ENCODE measurements around the gene S100A7.
A peak's percentile ranks its signal among the peaks of the same experiment; 100 is the strongest.

S100A7 gene

DNA sequence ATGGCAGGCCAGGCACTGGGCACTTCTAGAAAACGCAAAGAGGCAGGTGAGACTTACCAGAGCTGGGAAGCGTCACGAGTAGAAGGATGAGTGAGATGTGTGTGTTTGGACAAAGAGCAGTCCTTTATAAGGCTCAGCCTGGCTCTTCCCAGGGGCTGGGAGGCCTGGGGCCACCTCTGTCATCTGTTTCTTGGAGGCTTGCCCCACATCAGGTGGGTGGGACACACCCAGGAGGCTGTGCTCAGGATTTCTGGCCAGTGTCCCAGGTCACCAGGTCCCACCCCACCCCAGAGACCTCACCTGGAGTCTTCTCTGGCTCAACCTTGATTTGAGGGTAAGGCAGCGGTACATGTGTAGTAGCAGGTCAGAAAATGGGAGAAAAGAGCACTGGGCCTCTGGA lies at the start of gene S100A7:
TSS of gene S100A7 (minus strand) at position 101 of the 400 bp plus-strand sequence. CDS start 1,638 bp downstream, outside the sequence.
- no peak for DNase-seq (ENCODE audit: low spot score)

DNA sequence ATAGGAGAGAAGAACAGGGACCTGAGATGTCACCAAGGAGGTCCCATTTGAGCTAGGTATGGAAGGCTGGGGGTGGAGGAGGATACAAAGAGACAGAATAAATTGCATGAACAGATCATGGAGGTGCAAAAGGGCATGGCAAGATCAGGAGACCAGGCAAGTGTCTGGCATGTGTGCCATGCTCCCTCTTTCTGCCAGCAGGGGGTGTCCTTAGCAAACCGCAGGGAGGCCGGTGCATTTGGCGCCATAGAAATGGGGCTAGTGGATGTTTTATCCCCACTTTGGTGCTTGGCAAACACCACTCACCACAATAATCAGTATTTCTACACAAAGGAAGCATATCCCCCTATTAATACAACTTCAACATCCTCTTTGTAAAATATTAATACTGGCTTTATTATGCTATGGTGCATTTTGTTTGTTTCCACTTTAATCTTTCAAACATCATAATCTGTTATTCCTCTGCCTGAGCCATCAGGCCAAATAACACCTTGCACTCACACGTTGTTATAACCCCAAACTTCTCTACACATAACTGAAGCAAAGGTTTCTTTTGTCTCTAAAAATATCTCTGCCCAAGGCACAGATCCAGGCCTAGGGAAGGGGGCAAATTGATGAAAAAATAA lies 49.4 kb upstream of the S100A7 start:
- DNase-seq (ENCODE audit: low spot score), result peak; percentile 60

DNA sequence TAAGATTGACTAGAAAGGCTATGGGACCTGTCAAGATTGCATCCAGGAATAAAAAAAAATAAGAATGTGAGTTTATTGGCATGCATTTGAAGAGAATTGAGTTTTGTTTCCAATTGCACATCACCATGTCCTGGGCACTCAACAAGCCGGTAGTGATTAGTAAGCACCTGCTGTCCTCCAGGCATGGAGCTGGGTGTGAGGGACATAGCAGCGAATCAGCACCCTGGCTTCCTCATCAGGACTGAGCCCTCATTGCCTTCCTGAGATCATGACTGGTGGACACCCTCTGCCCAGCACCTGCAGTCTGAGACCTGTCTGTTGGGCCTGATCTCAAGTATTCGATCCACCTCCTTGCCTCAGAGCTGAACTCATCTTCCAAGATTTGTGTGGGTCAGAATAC lies 48.6 kb upstream of the S100A7 start:
- no peak for DNase-seq (ENCODE audit: low spot score)

DNA sequence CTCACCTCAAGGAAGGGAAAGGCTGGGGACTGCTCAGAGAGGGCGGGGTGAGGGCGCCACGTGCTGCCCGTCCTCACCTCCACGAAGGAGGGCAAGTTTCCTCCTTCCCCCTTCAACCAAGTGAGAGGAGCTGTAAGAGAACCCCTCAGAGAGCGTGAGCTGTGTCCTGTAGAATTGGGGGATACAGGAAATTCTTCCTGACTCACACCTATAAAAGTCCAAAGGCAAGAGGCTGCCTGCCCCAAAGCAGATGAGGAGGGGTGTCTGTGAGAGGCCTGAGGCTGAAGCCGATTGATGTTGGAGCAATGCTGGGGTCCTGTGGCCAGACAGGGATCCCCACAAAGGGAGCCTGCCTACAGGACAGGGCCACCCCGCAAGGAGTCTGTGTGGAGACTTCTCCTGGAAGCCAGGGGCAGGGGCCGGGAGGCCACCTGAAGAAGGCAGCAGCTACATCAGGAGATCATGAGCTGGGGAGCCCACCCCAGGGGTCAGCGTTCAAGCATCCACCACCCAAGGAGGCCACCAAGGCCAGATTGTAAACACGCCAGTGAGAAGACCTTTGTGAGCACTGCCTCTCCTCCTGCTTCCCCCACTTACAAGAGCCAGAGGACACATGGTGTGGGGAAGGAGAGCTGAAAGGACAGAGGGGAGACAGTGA lies 47.6 kb upstream of the S100A7 start:
- no peak for DNase-seq (ENCODE audit: low spot score)

DNA sequence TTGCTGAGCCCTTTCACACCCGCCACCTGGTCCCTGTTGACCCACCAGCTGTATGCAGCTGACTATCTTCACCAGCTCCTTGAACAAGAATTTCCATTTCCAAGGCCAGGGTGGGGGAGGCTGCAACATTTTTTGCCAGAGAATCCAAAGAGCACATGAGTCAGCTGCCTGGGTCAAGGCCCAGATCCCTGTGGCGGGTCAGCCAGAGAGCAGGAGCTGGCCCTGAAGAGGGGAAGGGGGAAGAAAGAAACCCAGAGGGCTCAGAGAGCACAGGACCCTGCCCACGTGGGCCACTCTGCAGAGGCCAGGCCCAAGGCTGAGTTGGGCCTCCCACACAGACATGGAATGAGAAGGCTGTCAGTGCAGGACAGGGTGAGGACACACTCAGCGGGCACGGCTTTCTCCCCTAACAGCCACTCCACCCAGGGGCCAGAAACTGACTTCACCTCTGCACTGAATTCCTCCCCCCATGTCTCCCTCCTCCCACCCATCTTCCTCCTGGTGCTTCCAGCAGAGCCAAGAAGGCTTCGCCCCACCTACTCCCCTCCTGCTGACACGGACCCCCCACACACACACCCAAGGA lies 46.5 kb upstream of the S100A7 start:
- DNase-seq (ENCODE audit: low spot score), result no peak

DNA sequence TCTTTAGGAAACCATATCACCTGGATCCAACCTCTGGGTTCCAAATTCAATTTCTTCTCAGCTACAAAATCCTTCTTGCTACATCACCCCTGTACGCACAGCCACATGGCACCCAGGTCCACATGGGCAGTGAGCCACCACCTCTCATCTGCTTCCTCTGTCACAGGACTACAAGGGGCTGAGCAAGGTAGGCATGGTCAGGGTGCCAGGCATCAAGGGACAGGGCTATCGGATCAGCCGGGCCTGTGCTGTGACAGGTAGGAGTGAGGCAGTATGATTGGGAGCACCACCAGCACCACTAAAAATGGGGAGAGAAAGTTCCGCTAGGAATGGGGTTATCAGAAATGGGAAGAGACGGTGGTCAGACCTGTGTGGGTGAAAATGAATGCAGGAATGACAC lies 45.9 kb upstream of the S100A7 start:
- DNase-seq (ENCODE audit: low spot score), result no peak

DNA sequence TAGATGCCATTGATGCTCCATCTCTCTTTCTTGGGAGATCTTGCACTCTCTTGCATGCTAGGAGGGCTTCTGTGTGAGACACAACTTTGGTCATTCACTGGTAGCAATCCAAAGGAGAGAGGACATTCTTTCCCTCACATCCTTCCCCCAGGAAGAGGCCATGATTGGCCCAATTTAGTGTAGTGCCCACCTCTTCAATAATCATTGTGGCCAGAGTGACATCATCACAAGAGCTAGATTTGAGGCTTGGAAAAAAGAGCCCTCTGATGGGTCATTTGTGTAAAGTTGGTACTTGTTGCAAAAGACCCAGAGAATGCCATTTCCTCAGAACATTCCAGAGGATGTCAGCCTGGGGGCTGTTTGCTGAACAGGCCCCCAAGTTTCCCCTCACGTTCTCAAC lies 45.1 kb upstream of the S100A7 start:
- DNase-seq (ENCODE audit: low spot score), result no peak

DNA sequence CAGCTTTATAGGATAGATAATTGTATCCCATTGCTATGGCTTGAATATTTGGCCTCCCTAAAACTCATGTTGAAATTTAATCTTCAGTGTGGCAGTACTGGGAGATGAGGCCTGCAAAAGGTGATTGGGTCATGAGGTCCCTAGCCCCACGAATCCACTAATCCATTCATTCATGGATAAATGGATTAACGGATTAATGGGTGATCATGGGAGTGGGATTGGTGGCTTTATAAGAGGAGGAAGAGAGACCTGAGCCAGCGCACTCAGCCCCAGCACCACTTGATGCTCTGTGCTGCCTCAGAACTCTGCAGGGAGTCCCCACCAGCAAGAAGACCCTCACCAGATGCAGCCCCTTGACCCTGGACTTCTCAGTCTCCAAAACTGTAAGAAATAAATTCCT lies 43.3 kb upstream of the S100A7 start:
- DNase-seq (ENCODE audit: low spot score), result no peak

DNA sequence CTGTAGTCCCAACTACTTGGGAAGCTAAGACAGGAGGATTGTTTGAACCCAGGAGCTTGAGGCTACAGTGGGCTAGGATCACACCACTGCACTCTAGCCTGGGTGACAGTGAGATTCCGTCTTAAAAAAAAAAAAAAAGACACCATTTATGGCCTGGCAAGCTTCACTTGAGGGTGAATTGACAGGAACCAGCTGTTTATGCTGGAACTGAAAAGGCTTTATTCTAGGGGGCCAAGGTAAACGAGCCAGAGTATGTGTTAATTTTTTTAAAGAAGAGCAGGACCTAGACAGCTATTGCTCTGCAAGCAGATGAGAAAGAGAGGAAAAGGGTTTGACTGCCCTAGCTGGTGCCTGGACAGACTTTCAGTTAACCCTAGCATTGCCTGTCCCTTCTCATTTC lies 38.3 kb upstream of the S100A7 start:
- no peak for DNase-seq (ENCODE audit: low spot score)

DNA sequence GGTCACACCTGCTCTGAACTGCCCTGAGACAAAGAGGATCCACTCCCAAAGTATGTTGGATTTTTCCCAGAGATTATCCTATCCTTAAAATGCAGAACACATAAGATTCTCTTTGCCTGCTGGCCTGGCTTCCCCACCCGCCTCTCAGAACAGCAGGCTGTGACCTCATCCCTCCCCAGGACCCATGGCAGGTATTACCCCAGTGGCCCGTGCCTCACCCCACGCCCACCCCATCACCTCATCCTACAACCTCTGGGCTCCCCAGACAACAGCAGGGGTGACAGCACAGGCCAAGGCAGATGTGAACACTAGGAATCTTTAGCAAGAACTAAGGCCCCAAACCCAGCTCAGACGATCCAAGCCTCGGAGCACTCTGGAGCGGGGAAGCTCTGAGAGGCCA lies 35.1 kb upstream of the S100A7 start:
- no peak for DNase-seq (ENCODE audit: low spot score)

DNA sequence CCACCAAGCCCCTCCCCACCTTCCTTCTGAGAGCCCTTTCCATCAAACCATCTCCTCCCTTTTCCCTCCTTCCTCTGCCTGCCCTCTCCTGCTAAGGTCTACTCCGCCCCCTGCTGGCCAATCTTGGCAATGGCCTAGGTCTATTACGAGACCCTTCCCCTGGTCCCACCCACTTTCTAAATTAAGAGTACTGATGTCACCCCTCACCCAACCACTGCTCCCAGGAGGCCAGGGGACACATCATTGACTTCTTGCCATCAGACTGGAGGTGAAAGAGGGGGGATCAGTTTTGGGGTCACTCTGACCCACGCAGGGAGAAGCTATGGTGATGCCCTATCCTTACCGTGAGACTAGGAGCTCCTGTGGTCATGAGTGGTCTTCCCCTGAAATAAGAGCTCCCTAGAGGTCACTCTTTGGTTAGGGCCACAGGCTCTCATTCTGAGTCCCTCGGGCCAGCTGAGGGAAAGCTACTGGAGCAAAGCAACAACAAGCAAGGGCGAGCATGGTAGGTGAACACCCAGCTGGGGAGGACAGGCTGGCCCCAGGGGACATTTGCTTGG lies 34.6 kb upstream of the S100A7 start:
- peak; percentile 57 for DNase-seq (ENCODE audit: low spot score)

DNA sequence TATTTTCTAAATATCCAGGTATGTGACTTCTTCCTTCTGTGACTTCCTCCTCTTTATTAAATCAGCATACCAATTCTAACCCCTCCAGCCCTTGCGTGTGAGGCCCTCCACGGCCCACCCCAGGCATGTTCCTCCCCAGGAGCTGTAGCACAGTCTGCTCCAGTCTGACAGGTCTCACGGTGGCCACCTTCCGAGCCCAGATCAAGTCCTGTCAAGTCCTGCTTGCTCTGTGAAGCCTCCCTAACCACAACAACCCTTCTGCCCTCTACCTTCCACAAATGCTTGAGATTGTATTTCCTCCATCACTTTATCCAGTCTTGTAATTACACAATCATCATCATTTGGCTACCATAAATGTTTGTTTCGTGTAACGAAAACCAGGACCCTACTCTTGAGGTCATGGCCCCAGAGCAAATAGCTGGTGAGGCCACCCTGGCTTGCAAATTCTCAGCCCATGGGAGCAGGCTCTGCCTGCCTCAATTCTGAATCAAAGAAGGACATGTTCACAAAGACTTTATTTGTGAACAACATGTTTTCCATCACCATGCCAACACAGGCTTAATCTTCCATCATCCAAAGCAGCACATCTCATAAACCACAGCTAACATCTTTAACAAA lies 33.0 kb upstream of the S100A7 start:
- DNase-seq (ENCODE audit: low spot score), result no peak

DNA sequence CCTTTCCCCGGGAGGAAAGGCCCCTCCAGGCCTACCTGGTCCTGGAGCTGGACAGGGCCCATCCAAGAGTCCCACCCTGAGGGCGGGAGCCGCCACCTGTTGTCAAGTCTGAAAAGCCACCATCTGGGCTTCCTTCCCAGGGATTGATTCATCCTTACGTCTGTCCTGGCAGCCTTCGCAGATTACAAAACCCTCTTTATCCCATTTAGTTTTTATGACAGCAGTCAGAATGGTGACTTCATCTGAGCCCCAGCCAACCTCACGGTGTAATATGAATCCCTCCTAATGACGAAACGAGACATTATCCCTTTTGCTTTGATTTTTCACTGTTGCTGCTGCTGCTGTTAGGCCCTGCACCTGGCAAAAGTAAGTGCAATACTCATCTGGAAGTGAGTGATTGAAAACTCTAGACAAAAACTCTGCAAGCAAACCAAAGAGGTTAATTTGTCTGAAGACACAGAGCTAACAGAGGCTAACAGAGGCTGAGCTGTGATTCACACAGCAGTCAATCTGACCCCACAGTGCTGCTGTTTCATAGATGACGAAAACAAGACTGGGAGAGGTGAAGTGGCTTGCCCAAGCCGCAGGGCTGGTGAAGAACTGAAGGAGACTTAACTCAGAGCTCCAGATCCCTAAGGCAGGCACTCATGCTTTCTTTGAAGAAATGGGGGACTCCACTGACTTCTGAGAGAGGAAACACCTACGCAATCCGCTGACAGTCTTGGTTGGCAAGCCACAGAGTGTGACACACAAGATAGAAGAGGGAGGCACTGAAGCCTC lies 30.0 kb upstream of the S100A7 start:
- no peak for DNase-seq (ENCODE audit: low spot score)

DNA sequence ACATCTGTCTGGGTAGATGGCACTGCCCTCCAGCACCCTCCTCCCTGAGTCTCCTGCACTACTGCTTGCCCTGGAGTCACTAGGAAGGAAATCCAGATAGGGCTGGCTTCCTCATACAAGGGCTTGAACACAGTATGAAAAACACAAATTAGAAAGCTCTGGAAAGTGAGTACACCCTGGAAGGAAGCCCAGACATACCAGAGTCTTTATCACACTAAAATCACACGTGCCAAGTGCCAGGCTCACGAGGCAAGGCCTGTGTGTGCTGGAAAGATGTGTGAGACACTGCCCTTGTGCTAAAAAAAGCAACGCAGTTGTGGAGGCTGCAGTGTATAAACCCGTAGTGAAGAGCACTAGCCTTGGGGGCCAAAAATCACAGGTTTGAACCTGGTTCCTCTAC lies 28.3 kb upstream of the S100A7 start:
- DNase-seq (ENCODE audit: low spot score), result no peak

DNA sequence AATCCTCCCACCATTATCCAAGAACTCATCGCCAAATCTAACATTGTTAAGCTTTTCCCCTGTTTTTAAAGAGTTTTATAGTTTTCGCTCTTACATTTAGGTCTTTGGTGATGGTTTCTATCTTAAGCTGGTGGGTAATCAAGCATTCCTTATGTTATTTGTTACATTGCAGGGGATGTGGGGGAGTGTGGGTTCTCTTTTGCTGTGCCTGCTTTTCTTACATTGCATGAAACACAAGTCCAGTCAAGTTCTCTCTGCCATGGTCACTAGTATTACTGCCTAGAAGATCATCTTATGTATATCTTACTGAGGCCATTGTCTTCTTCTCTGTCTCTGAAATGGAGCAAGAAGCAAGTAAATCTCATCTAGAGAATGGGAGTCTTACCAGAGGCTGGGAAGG lies 27.3 kb upstream of the S100A7 start:
- DNase-seq (ENCODE audit: low spot score), result no peak

DNA sequence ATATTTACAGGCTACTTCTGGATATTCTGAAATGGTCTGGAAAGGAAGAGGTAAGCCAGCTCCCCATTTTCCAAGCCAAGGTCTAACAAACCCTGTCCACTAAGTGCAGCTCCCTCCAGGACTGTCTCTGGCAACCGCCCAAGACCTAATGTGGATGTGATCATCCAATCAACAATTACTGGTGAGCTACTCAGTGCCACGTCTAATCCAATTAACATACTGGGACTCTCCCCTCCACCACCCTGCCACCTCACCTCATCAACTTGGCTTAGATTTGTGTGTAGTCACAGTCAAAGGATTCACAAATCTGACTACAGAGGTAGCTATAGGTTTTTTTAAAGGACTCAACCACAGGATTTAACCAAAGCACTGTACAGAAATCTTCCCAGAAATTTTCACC lies 25.4 kb upstream of the S100A7 start:
- no peak for DNase-seq (ENCODE audit: low spot score)

DNA sequence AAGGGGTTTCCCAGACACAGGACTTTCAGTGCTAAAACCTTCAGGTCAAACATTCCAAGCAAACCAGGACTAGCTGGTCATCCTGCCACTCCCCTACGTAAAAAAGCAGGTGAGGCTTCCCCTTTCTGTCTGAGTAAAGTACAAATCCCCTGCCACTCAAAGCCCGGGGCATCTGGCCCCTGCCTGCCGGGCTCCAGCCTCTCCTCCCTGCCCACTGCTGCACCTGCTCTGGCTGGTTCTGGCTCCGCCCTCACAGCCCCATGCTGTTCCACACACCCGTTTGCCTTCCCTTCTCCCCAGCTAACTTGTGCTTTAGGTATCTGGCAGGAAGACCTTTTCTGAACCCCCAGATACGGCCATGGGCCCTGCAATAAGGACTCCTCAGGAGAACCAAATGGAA lies 23.3 kb upstream of the S100A7 start:
- DNase-seq (ENCODE audit: low spot score), result no peak

DNA sequence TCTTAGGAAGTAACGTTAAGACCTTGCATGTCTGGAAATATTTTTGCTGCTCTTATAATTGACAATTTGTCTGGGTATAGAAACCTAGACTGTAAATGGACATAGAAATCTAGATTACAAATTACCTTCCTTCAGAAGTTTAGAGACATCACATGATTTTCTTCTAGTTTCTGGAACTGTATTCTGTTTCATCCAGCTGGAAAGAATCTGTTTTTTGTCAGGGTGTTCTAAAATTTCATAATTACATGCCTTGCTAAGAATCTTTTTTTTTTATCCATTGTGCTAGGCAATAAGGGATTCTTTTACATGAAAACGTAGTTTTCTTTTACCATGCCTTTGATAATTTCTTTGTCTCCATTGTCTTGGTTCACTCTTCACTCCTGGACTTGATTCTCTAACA lies 20.7 kb upstream of the S100A7 start:
- DNase-seq (ENCODE audit: low spot score), result no peak

DNA sequence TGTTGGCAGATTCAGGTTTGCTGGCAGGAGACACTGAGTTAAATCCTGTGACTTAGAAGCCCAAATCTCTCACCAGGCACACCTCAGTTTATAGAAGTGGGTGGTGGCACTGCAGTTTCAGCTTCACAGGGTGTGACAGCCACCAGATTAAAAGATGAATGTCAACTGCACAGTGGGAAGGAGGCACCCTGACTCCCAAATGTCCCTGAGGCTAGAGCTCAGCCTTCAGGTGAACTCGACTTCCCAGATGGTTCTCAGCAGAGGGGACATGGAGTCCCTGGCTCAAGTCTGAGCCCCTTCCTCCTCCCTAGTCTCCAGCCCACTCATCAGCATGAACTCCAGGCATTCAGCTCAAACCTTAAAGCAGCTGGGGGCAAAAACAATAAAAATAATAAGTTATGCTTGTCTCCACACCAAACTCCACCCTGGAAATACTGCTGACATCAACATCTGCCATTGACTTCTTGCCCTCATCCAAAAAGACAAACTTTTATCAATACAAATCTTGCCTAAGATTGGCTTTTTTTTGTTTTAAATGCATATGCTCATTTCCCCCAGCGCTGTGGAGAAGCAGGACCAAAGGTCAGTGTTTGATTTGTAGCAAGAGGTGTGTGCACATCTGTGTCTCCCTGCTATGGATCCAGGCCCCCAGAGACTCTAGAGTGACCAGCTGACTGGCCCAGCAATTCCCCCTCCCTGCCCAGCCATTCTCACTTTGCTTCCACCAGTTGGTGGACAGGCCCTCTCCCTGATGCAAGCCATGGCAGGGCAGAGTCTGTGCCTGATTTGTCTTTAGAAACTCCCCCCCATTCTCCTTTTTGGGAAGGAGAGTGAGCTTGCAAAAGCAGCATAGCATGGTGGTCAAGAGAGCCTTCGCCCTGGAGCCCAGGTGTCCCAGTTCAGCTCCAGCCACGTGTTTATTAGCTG lies 18.5 kb upstream of the S100A7 start:
- no peak for DNase-seq (ENCODE audit: low spot score)

DNA sequence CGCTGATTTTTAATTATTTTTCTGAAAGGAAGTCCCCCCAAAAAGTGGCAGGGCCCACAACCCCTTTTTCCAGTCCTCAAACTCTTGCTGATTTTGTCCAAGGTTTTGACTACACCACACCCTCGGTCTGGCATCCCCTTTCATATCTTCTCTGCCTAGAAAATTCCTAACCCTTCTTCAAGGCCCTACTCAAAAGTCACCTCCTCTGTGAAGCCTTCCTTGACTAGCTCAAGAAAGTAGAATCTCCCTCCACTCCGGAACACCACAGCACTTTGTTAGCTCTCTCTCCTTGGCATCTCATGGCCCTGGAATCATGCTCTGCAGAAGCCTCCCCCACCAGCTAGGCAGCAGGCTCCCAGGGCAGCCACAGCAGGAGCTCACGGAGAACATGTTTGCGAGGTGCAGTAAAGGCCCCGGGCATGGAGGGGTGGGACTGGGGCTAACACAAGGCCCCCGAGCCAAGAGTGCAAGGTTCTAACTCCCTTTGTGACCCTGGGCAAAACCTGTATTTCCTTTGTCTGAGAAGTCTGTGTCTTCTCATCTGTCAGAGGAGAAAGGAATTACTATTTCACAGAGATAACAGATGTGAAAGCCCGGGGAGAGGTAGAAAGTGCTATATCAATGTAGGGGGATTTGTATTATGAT lies 17.7 kb upstream of the S100A7 start:
- no peak for DNase-seq (ENCODE audit: low spot score)
